Endothelial cell of umbilical vein (primary cell): ENCODE measurements around the gene WBP1L. TPM values are rescaled to one million over a fixed set of nuclear protein-coding genes. Genes with fewer than 3 reads are reported as not detected.

Experiments used
- BruUV-seq: library from RNA; stranded (reverse); fragments of 400-500 nt; replicated peaks from 2 replicates; lab custom pipeline; 2021; lab: Mats Ljungman, UMichigan
- CTCF ChIA-PET: fragments of 300-600, 350-600 bp; sonication (Branson Sonifier 250); formaldehyde crosslinking; loops from one replicate; lab custom pipeline; 2021; ENCODE audit warnings: antibody characterized with exemption, inconsistent platforms; lab: Charles Lee
- POLR2A ChIA-PET: fragments of 300-600, 350-600 bp; sonication (Branson Sonifier 250); formaldehyde crosslinking; loops from one replicate; lab custom pipeline; 2021; ENCODE audit warnings: antibody characterized with exemption, inconsistent platforms; lab: Charles Lee
- DNase-seq: peaks from one replicate; pipeline ENCODE4 v3.0.0-alpha.2; 2011; ENCODE audit warnings: low read depth, low spot score
- FAIRE-seq: peaks from 2 replicates; lab custom pipeline; 2011; peaks lifted over from hg19 to GRCh38; lab: Jason Lieb, UNC
- H2AFZ ChIP-seq: 2 replicates; pipeline ENCODE4 v1.6.0; 2012; ENCODE audit warnings: low read depth, low read length, control low read depth, inconsistent platforms
- H3K27ac ChIP-seq: 2 replicates; pipeline ENCODE4 v1.5.1; 2011; ENCODE audit warnings: low read depth, mild to moderate bottlenecking, control low read depth, low read length, moderate library complexity; ENCODE audit not compliant: insufficient read depth
- H3K27me3 ChIP-seq, 2 experiments: 2 replicates each; pipeline versions ENCODE4 v1.6.0 to v1.6.1; 2011; ENCODE audit warnings: low read length in 2 of 2, mixed read lengths in 1 of 2; ENCODE audit not compliant: control insufficient read depth in 2 of 2, insufficient read depth in 2 of 2
- H3K36me3 ChIP-seq, 2 experiments: 2 replicates in 1 of 2; 3 replicates in 1 of 2; pipeline ENCODE4 v1.5.1; 2011; ENCODE audit warnings: low read length in 2 of 2, mild to moderate bottlenecking in 1 of 2, moderate library complexity in 1 of 2; ENCODE audit not compliant: control insufficient read depth in 2 of 2, insufficient read depth in 2 of 2; ENCODE audit errors: extremely low read depth in 1 of 2
- H3K4me1 ChIP-seq: 3 replicates; pipeline ENCODE4 v1.5.1; 2011; ENCODE audit warnings: mild to moderate bottlenecking, low read length; ENCODE audit not compliant: control insufficient read depth, insufficient read depth; ENCODE audit errors: extremely low read depth
- H3K4me2 ChIP-seq: 2 replicates; pipeline ENCODE4 v1.6.1; 2011; ENCODE audit warnings: low read length, control low read depth, mixed read lengths; ENCODE audit not compliant: insufficient read depth
- H3K4me3 ChIP-seq, 3 experiments: fragments of 200-600 bp in 1 of 3; sonication (generic), shearing (Covaris generic) in 1 of 3; replicated peaks in 1 of 3; 2 replicates each; pipeline ENCODE4 v1.5.1; 2011 to 2016; ENCODE audit warnings: control low read depth in 3 of 3, low read length in 3 of 3, mild to moderate bottlenecking in 2 of 3, inconsistent platforms in 1 of 3, low read depth in 1 of 3, moderate library complexity in 1 of 3; ENCODE audit not compliant: insufficient read depth in 1 of 3
- H3K79me2 ChIP-seq: 2 replicates; pipeline ENCODE4 v1.6.0; 2012; ENCODE audit warnings: low read length, inconsistent platforms; ENCODE audit not compliant: control insufficient read depth, insufficient read depth
- H3K9ac ChIP-seq: replicated peaks from 2 replicates; pipeline ENCODE3; 2011; ENCODE audit warnings: low read length, control low read depth; ENCODE audit not compliant: insufficient read depth; ENCODE audit errors: extremely low read depth
- H3K9me1 ChIP-seq: replicated peaks from 3 replicates; pipeline ENCODE4 v1.6.0; 2011; ENCODE audit warnings: mild to moderate bottlenecking, low read length; ENCODE audit not compliant: control insufficient read depth, insufficient read depth; ENCODE audit errors: extremely low read depth
- H3K9me3 ChIP-seq: replicated peaks from 2 replicates; pipeline ENCODE4 v1.5.1; 2012; ENCODE audit warnings: low read length, inconsistent platforms; ENCODE audit not compliant: control insufficient read depth, insufficient read depth
- H4K20me1 ChIP-seq: replicated peaks from 2 replicates; pipeline ENCODE3; 2011; ENCODE audit warnings: mild to moderate bottlenecking, low read length; ENCODE audit not compliant: control insufficient read depth, insufficient read depth; ENCODE audit errors: extremely low read depth
- CTCF ChIP-seq, 2 donors: IDR thresholded peaks; 1 replicate in 1 of 2; 2 replicates in 1 of 2; pipeline ENCODE4 v1.5.1; 2011; ENCODE audit warnings: low read length in 2 of 2, mild to moderate bottlenecking in 2 of 2, moderate library complexity in 2 of 2, control low read depth in 1 of 2, inconsistent platforms in 1 of 2, low read depth in 1 of 2; ENCODE audit not compliant: insufficient read depth in 1 of 2; ENCODE audit errors: extremely low read depth in 1 of 2
- EZH2 ChIP-seq: IDR thresholded peaks from 2 replicates; pipeline ENCODE4 v1.6.1; 2012; ENCODE audit warnings: borderline replicate concordance, low read depth, mild to moderate bottlenecking, moderate library complexity, low read length, inconsistent platforms; ENCODE audit not compliant: severe bottlenecking
- FOS ChIP-seq: IDR thresholded peaks from 2 replicates; pipeline ENCODE4 v1.6.1; 2011; ENCODE audit warnings: mild to moderate bottlenecking, low read length, moderate library complexity, borderline replicate concordance; ENCODE audit not compliant: insufficient read depth
- GATA2 ChIP-seq: IDR thresholded peaks from 2 replicates; pipeline ENCODE4 v1.7.0; 2011; ENCODE audit warnings: low read depth, mild to moderate bottlenecking, moderate library complexity, mixed read lengths, low read length; ENCODE audit not compliant: insufficient read length, insufficient read depth
- JUN ChIP-seq: IDR thresholded peaks from 2 replicates; pipeline ENCODE4 v1.6.1; 2011; ENCODE audit warnings: borderline replicate concordance, low read depth; ENCODE audit not compliant: insufficient read length, insufficient read depth
- MAX ChIP-seq: IDR thresholded peaks from 2 replicates; pipeline ENCODE4 v1.6.1; 2011; ENCODE audit not compliant: insufficient read depth, insufficient read length
- MYC ChIP-seq: IDR thresholded peaks from one replicate; pipeline ENCODE4 v1.6.1; 2011; ENCODE audit warnings: mild to moderate bottlenecking, low read depth, low read length
- POLR2A ChIP-seq: IDR thresholded peaks from 2 replicates; pipeline ENCODE4 v1.6.1; 2012; ENCODE audit warnings: low read depth, mild to moderate bottlenecking, control low read depth, low read length
- POLR2AphosphoS5 ChIP-seq: IDR thresholded peaks from 2 replicates; pipeline ENCODE4 v1.6.1; 2012; ENCODE audit warnings: low read depth, mild to moderate bottlenecking, control low read depth, low read length, moderate library complexity; ENCODE audit not compliant: insufficient read depth
- dilution Hi-C: fragments of 300-500 bp; cut with MboI; formaldehyde crosslinking; loops from one replicate; pipeline ENCODE4 v1.15.0; 2019; ENCODE audit warnings: low sequenced_read_pairs; ENCODE audit not compliant: extremely low pct_ligation_motif_present
- intact Hi-C: fragments of 100-400 bp; cut with micrococcal nuclease; formaldehyde crosslinking; loops from one replicate; pipeline ENCODE4 v1.10.0; 2022
- polyA plus RNA-seq, 4 experiments: library from polyadenylated mRNA; depleted of rRNA in 3 of 4; stranded (reverse) in 3 of 4; unstranded in 1 of 4; fragments of >200 nt; gene quantifications; 2 replicates each; pipeline versions ENCODE4 v1.2.1 to v1.2.3, GENCODE V29; 2011 to 2012; ENCODE audit warnings: missing spikeins in 1 of 4
- total RNA-seq: library from RNA; stranded (reverse); gene quantifications from 2 replicates; pipeline ENCODE4 v1.2.3, GENCODE V29; 2021

WBP1L gene
- total and polyA plus RNA-seq, 2 donors (not counting 3 experiments of a cell fraction or from before 2014, with no cell fraction given): 46.0 to 70.3 TPM

DNA sequence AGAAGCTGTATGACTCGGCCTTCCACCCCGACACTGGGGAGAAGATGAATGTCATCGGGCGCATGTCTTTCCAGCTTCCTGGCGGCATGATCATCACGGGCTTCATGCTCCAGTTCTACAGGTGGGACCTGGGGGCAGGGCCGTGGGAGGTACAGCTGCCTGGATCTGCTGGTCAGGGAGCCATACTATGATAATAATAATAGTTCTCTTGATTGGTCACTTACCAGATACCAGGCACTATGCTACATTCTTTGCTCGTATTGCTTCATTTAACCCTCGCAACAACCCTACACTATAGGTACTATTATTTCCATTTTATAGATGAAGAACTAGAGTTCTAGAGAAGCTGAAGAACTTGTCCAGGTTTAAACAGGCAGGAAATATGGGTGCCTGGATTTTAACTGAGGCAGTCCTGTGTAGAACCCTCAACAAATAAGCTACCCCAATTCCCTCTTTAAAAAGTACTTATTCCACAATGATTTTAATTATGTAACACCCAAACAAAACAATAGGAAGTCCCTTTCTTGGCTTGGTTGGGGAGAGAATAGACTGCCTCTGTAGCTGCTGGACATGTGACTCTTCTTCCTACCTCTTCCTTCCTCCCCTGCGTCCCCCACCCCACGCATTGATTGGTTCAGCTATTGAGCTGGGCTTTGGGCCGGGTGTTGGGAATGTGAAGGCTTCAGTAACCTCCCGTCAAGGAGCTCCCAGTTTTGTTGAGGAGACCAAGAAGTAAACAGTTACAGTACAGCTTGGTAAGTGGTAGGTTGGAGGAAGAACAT is 16.5 kb upstream of the WBP1L start:
- Histone ChIP-seq H3K27me3 (no peaks in the 10 kb centered on the region), H3K9me3 (no peaks in the 10 kb centered on the region), H3K9ac (no peak overlapping the region), H3K4me1 (no peaks in the 10 kb centered on the region), H3K79me2 (no peaks in the 10 kb centered on the region), H3K4me2 (no peak overlapping the region), H3K9me1 (no peaks in the 10 kb centered on the region), H4K20me1 (no peaks in the 10 kb centered on the region), H3K4me3 (no peak overlapping the region), H2AFZ (no peak overlapping the region), H3K27ac (no peak overlapping the region), H3K36me3 (no peaks in the 10 kb centered on the region)
- TF ChIP-seq EZH2 (no peak), POLR2A (no peak), CTCF (IDR thresholded peaks at IDR 0.05; ENCODE audit: extremely low read depth in 1 of 2, insufficient read depth in 1 of 2, low read depth in 1 of 2, low read length in 2 of 2) (no peak), GATA2 (no peak), FOS (no peak), MYC (no peak), JUN (no peak), MAX (no peak), POLR2AphosphoS5 (no peak)
- dilution Hi-C loops: no loop called here
- POLR2A ChIA-PET: no interaction called here
- intact Hi-C loops: loop anchor here (5.0 kb wide), 1 partner anchor 190 kb away; the partner anchor contains the start of gene CNNM2
- DNase-seq (no peak), FAIRE-seq (no peak)
- CTCF ChIA-PET: interaction anchor here (0.5 to 5.2 kb wide), 8 partner anchors 49 to 341 kb away, joined by 3 to 62 read pairs (median 3); partner anchors contain the start of gene CNNM2
- BruUV-seq: no TSS peak
